Tibial artery (tissue), 4 donors: ENCODE data around the gene STAT5B.

Experiments
- DNase-seq, 2 donors: peaks; one replicate each; pipeline ENCODE4 v3.0.0-alpha.2; 2019
- H3K27ac ChIP-seq, 2 donors: fragments of 200-600 bp; sonication (generic) in 1 of 2; 1 replicate in 1 of 2; 2 replicates in 1 of 2; pipeline ENCODE4 v1.5.1; 2018 to 2019; ENCODE audit warnings: mild to moderate bottlenecking in 1 of 2
- H3K27me3 ChIP-seq, 2 donors: fragments of 200-600 bp; sonication (generic) in 1 of 2; one replicate each; pipeline versions ENCODE4 v1.5.1 to v1.6.0; 2016 to 2019
- H3K36me3 ChIP-seq, 3 donors: fragments of 200-600 bp; sonication (generic) in 2 of 3; one replicate each; pipeline ENCODE4 v1.5.1; 2016 to 2019; ENCODE audit warnings: mild to moderate bottlenecking in 2 of 3
- H3K4me1 ChIP-seq, 4 donors: fragments of 200-600 bp; sonication (generic) in 2 of 4; 1 replicate in 3 of 4; 2 replicates in 1 of 4; pipeline ENCODE4 v1.5.1; 2016 to 2019
- H3K4me3 ChIP-seq, 2 donors: fragments of 200-600 bp; sonication (generic) in 1 of 2; 1 replicate in 1 of 2; 2 replicates in 1 of 2; pipeline ENCODE4 v1.5.1; 2018 to 2019; ENCODE audit warnings: mild to moderate bottlenecking in 2 of 2
- H3K9me3 ChIP-seq, 3 donors: fragments of 200-600 bp; sonication (generic) in 1 of 3; one replicate each; pipeline ENCODE4 v1.5.1; 2016 to 2019
- intact Hi-C: fragments of 100-400 bp; cut with DNase I; formaldehyde crosslinking; loops from one replicate; pipeline ENCODE4 v1.15.0; 2023; ENCODE audit warnings: low total_unique reads
- TF ChIP-seq, protein P1 (sequence below), 2 experiments: fragments of 200-600 bp in 1 of 2; fragments of 450-650 bp in 1 of 2; IDR thresholded peaks; one replicate each; pipeline ENCODE4 v1.5.1; 2017 to 2019; ENCODE audit warnings: antibody characterized with exemption in 2 of 2, mild to moderate bottlenecking in 1 of 2, moderate library complexity in 1 of 2

STAT5B gene

DNA sequence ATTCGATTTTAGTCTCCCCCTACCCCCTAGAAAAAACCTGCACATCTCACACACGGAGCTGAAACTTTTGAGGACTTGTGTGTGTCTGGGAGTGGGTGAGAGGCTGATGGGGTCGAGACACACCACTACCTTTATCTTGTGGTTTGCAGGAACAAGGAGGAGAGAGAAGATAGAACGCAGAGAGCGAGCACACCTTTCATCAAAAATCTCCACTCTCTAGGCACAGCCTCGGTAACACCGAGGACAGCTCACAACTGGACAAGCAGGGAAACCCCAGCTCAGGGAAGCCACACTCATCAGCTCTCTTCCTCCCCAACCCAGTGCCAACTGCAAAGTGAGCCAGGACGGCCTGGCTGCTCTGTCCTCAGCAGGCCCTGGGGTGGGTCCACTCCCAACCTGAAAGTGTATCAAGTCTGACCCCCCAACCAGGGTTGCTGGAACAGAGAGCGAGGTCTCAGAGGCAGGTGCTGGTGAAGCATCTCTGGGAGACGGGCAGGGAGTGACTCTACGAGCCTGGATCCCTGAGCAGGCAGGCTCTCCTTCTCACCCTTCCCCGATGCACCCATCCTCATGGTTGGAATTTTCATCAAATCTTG is 76.7 kb downstream of the STAT5B start:
- H3K27me3 ChIP-seq: no peaks in the 10 kb centered on the region
- H3K36me3 ChIP-seq: peaks cover 40 to 52% (median 51%) of the 10 kb centered on the region in 3 donors
- no peak for DNase-seq
- no peak overlapping the region for H3K27ac ChIP-seq
- no peaks in the 10 kb centered on the region for H3K9me3 ChIP-seq
- TF ChIP-seq, protein P1, sequence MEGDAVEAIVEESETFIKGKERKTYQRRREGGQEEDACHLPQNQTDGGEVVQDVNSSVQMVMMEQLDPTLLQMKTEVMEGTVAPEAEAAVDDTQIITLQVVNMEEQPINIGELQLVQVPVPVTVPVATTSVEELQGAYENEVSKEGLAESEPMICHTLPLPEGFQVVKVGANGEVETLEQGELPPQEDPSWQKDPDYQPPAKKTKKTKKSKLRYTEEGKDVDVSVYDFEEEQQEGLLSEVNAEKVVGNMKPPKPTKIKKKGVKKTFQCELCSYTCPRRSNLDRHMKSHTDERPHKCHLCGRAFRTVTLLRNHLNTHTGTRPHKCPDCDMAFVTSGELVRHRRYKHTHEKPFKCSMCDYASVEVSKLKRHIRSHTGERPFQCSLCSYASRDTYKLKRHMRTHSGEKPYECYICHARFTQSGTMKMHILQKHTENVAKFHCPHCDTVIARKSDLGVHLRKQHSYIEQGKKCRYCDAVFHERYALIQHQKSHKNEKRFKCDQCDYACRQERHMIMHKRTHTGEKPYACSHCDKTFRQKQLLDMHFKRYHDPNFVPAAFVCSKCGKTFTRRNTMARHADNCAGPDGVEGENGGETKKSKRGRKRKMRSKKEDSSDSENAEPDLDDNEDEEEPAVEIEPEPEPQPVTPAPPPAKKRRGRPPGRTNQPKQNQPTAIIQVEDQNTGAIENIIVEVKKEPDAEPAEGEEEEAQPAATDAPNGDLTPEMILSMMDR (IDR thresholded peaks at IDR 0.05): no peak
- intact Hi-C loops: no loop called here
- peaks cover 0 to 4% (median under 1%) of the 10 kb centered on the region in 4 donors for H3K4me1 ChIP-seq
- H3K4me3 ChIP-seq: no peak overlapping the region

DNA sequence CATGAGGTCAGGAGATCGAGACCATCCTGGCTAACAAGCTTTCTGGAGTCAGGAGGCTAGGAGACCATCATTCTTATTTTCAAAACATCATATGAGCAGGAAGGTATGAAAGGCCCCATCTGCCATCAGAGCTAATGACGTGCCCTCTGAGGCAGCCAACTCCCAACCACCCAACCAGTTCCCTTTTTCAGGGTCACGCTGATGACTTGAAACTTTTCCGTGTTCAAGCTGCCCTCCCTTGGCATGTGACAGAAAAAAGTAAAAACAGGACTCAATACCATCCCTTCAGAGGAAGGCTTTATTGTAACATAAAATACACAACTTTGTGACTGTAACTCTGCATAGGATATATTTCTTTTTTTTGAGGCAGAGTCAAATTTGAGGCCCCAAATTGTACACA is 77.3 kb downstream of the STAT5B start:
- Histone ChIP-seq H3K4me3 (no peak overlapping the region), H3K4me1 (peaks cover 0 to 6% (median 1%) of the 10 kb centered on the region in 4 donors), H3K27me3 (no peaks in the 10 kb centered on the region), H3K36me3 (peaks cover 34 to 46% (median 45%) of the 10 kb centered on the region in 3 donors), H3K9me3 (no peaks in the 10 kb centered on the region), H3K27ac (no peak overlapping the region)
- intact Hi-C loops: no loop called here
- TF ChIP-seq, protein P1 (IDR thresholded peaks at IDR 0.05): no peak
- DNase-seq: no peak

DNA sequence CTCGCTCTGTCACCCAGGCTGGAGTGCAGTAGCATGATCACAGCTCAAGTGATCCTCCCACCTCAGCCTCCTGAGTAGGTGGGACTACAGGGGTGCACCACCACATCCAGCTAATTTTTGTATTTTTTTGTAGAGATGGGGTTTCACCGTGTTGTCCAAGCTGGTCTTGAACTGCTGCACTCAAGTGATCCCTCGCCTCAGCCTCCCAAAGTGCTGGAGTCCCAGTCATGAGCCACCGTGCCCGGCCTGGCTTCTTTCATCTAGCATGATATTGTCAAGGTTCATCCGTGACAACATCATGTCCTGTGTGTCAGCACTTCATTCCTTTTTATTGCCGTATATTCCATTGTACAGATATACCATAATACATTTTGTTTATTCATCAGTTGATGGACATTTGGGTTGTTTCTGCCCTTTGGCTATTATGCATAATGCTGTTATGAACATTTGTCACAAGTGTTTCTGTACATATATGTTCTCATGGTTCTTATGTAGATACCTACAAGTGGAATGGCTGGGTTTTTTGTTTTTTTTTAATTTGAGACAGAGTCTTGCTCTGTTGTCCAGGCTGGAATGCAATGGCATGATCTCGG is 78.5 kb downstream of the STAT5B start:
- no peak overlapping the region for H3K4me3 ChIP-seq
- TF ChIP-seq, protein P1 (IDR thresholded peaks at IDR 0.05): no peak
- H3K27me3 ChIP-seq: no peaks in the 10 kb centered on the region
- DNase-seq: no peak
- peaks cover 0 to 18% (median 14%) of the 10 kb centered on the region in 4 donors for H3K4me1 ChIP-seq
- H3K36me3 ChIP-seq: peaks cover 23 to 34% (median 32%) of the 10 kb centered on the region in 3 donors
- intact Hi-C loops: no loop called here
- no peaks in the 10 kb centered on the region for H3K9me3 ChIP-seq
- H3K27ac ChIP-seq: no peak overlapping the region

DNA sequence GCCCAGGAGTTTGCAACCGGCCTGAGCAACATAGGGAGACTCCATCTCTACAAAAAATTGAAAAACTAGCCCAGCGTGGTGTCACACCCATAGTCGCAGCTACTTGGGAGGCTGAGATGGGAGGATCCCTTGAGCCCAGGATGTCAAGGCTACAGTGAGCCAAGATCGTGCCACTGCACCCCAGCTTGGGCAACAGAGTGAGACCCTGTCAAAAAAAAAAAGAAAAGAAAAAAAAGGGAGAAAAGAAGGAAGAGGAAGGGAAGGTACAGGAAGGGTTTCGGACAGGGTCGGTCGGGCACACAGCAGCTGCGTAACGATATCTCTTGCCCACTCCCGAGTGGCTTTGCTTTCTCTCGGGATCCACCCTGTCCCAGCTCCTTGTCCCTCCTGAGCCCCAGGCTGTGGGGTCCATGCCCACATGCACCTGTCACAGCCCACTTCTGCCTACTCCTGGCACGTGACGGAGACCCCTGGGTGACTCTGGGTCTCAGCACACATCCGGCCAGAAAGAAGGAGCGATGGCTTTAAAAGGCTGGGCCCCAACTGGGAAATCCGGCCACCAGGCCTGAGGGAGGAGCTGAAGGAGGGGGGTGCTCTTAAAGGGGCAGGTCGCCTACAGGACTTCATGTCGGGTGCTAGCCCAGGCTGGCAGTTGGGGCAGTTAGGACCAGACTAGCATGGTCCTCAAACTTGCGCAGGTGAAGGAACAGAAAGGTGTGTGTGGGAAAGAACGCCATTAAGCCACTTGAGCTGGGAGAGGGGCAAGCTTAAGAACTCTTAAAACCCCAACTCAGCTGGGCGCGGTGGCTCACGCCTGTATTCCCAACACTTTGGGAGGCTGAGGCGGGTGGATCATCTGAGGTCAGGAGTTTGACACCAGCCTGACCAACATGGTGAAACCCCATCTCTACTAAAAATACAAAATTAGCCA is 82.0 kb downstream of the STAT5B start, which contains the start of gene GHDC:
Gene GHDC (minus strand): TSS at position 526 of the 931 bp plus-strand sequence. CDS start 913 bp downstream, outside the sequence.
- Histone ChIP-seq H3K4me3 (peak within 1 kb of the TSS; percentile 74 to 81), H3K27ac (peak within 1 kb of the TSS; percentile 84 to 85), H3K27me3 (no peaks in the 10 kb centered on the region), H3K36me3 (peaks cover 0 to 22% (median 1%) of the 10 kb centered on the region in 3 donors), H3K4me1 (peaks cover 0 to 23% (median 16%) of the 10 kb centered on the region in 4 donors), H3K9me3 (no peaks in the 10 kb centered on the region)
- TF ChIP-seq, protein P1 (IDR thresholded peaks at IDR 0.05): no peak
- intact Hi-C loops: no loop called here
- DNase-seq: peak; percentile 88 to 92

DNA sequence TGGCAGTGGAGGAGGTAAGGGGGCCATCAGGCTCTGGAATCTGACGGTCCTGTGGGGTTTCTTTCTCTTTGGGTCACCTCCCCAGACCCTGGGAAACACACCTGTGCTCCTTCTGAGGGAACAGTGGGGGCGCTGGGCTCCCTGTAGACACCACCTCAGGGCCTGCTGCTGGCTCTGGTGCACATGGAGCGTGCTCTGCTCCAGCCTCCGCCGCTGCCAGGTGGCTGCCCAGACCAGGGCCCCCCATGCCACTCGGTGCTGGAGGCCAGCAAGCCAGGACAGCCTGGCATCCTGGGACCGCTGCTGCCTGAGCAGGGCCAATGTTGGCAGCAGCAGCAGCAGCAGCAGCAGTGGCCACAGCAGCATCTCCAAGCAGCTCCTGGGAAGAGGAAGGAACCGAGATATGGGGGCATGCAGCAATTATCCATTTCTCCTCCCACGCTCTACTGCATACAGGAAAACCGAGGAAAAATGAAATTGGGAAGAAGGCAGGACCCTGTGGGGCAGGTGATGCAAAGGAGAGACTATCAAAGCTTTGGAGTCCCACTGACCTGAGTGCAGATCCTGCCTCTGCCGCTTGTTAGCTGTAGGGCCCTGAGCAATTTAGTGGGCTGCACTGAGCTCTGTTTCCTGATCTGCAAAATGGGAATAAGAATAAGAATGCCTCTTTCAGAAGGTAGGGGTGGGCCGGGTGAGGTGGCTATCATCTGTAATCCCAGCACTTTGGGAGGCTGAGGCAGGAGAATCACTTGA is 82.8 kb downstream of the STAT5B start:
- Histone ChIP-seq H3K27me3 (no peaks in the 10 kb centered on the region), H3K9me3 (no peaks in the 10 kb centered on the region), H3K4me1 (peaks cover 0 to 23% (median 16%) of the 10 kb centered on the region in 4 donors), H3K4me3 (peak overlapping the region; percentile 74 to 81), H3K36me3 (peaks cover 0 to 24% (median 0%) of the 10 kb centered on the region in 3 donors), H3K27ac (peak overlapping the region; percentile 84 to 85)
- no peak for DNase-seq
- TF ChIP-seq, protein P1 (IDR thresholded peaks at IDR 0.05): no peak
- intact Hi-C loops: no loop called here
